T follicular helper cell (primary cell): Measurements from ENCODE around the gene SSH3.
A peak's percentile ranks its signal among the peaks of the same experiment; 100 is the strongest.
"Not testable (repeated sequence)": the region's sequence is repeated elsewhere in the genome, so short reads cannot be mapped to it uniquely, and the experiment has no call there.

Experiments used
- DNase-seq: peaks from one replicate; pipeline ENCODE4 v3.0.0-alpha.2; 2020; ENCODE audit warnings: low read depth
- total RNA-seq, 2 experiments: gene quantifications; one replicate each; lab custom pipeline; 2026; lab: John Stamatoyannopoulos, UW

SSH3 gene
- total RNA-seq: 3.8 to 10.8 reads per million in 2 experiments

GRCh38 chr11:67303132-67303834, at the start of gene SSH3:
Gene SSH3 (plus strand): TSS chr11:67303530. CDS start chr11:67303626, 96 bp downstream.
- DNase-seq: no peak

- DNase-seq: no peak
Measured at GRCh38 chr11:67253872-67254624, 49.3 kb upstream of the SSH3 start.

- DNase-seq: no peak
Measured at GRCh38 chr11:67254798-67255197, 48.5 kb upstream of the SSH3 start.

GRCh38 chr11:67255353-67255752, 48.0 kb upstream of the SSH3 start:
- no peak for DNase-seq

DNA sequence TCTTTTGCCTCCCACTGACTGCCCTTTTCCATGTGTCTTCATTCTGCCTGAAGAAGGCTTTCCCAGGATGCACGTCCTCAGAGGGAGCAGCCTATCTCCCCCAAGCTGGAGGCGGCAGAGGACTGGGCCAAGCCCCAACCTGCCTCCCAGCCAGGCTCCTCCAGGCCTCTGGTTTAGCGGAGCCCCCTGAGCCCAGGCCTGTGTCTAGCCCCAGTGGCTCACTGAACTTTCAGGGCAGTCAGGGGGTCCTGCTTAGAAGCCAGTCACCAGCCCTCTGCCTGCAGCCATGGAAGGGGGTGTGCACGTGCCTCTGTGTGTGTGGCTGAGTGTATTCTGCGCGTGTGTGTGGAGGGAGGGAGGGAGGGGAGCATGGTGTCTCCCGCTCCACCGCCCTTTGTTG, 47.5 kb upstream of the SSH3 start:
- DNase-seq: no peak

GRCh38 chr11:67256477-67257135, 46.7 kb upstream of the SSH3 start:
- no peak for DNase-seq

- DNase-seq: no peak
Measured at GRCh38 chr11:67260406-67260805, 42.9 kb upstream of the SSH3 start.

DNA sequence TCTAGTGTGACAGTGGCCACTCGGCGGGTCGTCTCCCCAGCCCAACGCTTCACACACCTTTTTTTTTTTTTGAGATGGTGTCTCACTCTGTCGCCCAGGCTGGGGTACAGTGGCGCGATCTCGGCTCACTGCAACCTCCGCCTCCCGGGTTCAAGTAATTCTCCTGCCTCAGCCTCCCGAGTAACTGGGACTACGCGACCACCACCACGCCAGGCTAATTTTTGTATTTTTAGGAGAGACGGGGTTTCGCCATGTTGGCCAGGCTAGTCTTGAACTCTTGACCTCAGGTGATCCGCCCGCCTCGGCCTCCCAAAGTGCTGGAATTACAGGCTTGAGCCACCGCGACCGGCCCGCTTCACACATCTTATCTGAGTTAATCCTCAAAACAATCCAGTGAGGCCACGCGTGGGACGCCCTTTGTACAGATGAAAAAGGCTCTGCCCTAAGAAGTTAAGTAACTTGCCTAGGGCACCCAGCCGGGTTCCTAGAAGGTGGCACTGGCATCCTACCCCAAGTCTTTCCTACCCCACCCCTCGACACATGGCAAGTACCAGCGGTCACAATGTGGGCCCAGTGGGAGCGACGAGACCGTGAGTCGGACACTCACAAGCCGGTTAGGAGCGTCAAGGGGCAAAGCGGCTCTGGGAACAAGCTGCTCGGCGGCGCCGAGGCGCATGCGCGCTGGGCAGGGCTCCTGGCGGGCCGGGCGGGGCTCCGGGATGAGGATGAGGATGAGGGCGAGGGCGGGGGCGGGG, 42.3 kb upstream of the SSH3 start:
- DNase-seq: not testable (repeated sequence)

- no peak for DNase-seq
Measured at GRCh38 chr11:67261640-67261945, 41.7 kb upstream of the SSH3 start.

DNA sequence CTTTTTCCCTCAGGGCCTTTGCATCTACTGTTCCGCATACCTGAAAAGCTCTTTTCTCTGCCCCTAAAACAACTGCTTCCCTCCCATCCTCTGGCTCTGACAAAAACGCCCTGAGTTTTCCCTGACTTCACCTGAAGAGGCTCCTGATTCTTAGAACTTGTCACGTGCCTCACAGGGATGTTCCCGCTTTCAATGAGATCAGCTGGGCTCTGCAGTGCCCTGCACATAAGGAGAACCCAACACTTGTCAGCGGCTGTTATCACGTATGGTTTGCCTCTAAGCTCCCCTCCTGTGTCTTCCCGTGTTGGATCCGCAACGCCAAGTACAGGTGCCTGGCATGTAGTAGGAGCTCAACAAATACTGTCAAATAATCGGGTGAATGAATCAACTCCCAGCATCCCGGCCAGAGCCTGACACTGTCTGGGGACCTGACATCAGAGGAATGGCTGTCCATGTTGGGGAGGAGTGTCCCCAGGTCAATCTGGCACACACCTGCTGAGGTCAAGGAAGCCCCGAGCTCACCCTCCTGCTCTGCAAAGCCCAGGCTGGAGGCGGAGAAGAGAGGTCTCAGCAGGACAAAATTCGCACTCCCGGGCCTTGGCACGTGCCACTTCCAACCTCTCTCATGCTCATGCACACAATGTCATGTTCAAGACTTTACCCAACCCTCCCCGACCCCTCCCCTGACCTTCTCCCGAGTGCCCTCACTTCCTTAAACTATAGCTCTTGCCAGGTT, 41.2 kb upstream of the SSH3 start:
- DNase-seq: no peak

DNA sequence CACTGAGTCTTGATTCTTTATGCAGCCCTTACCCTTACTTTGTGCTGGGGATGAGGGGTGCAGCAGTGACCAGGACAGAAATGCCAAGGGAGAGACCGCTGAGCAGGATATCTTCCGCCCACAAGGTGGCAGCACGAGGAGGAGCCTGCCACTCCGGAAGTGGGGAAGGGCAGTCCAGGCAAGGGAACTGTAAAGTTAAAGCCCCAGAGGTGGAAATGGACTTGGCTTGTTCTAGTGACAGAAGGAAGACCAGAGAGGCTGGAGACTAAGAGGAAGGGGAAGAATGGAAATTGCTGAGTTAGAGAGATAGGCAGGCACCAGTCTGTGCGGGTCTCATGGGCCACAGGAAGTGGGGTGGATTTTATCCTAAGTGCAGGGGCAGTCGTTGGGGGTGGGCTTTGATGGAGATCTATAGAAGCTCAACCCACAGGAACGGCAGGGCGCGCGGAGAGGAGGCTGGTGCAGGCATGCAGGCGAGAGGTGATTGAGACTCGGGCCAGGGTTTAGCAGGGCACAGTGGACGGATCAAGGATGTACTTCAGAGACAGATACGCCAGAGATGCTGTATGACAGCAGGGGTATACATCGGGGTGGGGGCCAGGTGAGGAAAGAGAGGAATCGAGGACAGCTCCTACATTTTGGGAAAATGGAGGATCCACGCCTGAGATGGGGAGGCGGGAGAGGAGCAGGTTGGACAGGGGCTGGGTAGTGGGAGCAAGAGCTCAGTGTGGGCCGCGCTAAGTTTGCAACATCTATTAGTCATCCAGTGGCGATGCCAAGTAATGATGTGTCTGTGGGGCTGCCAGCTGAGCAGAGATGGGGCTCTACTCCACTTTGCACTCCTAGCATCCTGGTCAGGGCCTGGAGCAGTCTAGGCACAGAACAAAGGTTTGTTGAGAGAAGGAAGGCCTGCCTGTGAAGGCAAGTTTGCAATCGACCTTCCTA, 40.3 kb upstream of the SSH3 start:
- DNase-seq: peak; percentile 64

- no peak for DNase-seq
Measured at GRCh38 chr11:67264260-67264659, 39.1 kb upstream of the SSH3 start.

GRCh38 chr11:67264877-67265632, 38.3 kb upstream of the SSH3 start:
- no peak for DNase-seq

DNA sequence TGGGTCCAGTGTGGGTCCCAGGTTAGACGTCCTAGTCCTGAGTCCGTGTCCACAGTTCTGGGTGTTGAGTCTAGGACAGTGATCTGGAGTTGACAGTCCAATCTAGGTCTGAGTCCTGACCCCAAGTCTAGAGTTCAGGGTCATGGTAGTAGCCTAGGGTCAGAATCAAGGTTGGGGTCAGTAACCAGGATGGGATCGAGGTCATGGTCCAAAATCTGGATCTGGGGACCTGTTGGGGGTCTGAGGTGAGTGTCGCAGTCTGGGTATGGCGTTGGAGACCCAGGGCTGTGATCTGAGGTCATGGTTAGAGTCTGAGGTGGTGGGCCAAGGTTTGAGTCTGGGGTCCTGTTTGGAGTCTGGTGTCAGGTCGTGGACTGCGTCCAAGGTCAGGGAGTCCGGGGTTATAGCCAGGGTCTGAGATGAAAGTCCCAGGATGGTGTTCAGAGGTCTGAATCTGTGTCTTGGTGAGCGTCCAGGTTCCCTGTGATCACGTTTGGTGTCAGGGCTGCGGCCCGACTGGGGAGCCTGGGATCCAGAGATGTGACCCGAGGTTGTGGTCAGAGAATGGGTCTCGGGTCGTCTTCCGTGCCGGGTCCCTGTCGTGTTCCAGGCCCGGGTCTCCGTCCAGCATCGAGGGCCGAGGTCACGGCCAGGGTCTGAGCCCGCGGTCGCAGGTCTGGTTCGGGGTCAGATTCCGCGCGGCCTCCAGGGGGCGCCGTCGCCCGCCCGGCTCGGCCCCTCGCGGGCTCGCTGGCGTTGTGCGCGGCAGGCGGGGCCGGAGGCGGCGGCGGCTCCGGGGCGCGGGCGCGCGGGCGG, 37.5 kb upstream of the SSH3 start:
- DNase-seq: peak; percentile 68

DNA sequence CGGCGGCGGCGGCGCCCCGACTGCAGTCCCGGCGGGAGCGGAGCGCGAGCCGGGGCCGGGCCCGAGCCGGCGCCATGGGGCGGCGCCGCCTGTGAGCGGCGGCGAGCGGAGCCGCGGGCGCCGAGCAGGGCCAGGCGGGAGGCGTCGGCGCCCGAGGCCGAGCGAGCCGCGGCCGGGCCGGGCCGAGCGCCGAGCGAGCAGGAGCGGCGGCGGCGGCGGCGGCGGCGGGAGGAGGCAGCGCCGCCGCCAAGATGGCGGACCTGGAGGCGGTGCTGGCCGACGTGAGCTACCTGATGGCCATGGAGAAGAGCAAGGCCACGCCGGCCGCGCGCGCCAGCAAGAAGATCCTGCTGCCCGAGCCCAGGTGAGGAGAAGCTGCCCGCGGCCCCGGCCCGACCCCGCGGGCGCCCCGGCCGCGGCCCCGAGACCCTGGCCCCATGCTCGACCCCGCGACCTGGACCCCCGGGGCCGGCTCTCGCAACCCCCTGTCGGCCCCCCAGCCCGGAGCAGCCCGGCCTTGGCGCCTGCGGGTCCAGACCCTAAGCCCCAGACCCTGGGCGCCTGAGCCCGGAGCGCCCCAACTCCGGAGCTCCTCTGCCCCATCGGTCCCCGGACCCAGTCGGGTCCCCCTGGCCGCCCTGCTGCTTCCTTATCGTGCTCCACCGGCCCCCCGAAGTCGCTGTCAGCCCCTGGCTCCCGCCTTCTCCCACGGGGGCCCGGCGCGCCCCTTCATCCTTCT, 36.7 kb upstream of the SSH3 start, which contains the start of gene GRK2:
GRK2 (plus strand) TSS at position 25 of the 739 bp plus-strand sequence; CDS start at position 252, 227 bp downstream.
- DNase-seq: peak; percentile 32

DNA sequence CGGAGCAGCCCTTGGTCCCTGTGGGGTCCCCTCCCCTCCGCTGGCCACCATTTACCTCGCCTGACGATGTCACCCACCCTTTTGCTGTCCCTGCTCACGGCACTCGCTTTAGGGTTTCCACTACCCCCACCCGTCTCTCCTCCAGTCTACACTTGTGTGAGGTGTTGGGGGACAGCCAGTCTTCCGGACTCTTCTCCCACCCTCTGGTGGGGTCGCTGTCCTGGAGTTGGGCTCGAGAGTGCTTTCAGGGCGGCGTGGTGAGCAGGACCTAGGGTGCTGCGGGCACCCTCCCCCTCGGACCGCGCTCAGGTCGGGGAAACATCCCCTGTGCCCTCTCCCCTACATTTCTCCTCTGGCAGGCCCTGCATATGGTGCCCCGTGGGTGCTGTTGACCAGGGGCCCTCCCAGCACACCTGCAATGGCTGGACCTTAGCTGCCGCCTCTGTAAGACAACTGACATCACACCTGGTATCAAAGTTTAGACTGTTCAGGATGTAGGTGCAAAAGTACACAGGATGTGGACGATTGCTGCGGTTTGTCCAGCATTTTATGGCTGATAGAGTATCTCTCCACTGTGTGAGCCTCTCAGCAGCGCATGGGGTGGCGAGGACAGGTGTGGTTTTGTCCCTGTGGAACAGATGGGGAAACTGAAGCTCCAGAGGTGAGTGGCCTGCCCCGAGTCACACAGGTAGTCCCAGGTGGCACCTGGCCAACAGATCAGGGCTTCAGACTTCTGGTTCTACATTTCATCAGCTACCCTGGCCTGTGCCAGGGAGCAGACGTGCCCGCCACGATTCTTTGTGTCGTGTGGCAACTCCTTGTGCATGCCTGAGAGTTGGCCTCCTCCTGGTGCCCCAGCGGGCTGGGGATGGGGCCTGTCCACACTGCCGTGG, 35.9 kb upstream of the SSH3 start:
- peak; percentile 29 for DNase-seq
